ENCODE measurements around the gene SLC24A3.

Gene SLC24A3

DNA sequence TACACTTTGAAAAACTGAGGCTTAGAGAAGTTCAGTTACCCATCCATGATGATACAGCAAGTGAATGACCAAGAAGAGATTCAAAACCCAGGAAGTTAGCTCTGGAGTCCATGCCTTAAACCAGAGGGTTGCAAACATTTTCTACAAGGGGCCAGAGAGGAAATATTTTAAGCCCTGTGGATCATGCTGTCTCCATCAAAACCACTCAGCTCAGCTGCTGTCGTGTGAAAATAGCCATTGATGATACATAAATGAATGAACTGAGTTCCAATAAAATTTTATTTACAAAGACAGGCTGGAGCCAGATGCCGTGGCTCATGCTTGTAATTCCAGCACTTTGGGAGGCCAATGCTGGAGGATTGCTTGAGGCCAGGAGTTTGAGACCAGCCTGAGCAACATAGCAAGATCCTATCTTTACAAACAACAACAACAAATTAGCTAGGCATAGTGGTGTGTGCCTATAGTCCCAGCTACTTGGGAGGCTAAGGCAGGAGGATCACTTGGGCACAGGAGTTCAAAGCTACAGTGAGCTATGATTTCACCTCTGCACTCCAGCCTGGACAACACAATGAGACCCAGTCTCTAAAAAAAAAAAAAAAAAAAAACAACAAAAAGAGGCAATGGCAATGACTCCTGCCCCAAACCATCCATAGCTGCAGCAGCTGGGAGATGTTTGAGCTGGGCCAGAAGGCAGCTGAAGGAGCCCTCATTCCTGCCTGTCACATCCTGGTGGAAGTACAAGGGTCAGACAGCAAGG lies 501.6 kb downstream of the SLC24A3 start:
- no peak for DNase-seq (ENCODE audit: low spot score)

GRCh38 chr20:19714579-19714840 lies 502.1 kb downstream of the SLC24A3 start:
- no peak for DNase-seq (ENCODE audit: low spot score)

- DNase-seq (ENCODE audit: low spot score), result no peak
Observed at GRCh38 chr20:19715986-19716385, 503.5 kb downstream of the SLC24A3 start.

GRCh38 chr20:19718880-19719279 lies 506.4 kb downstream of the SLC24A3 start:
- no peak for DNase-seq (ENCODE audit: low spot score)

GRCh38 chr20:19720991-19721390 lies 508.5 kb downstream of the SLC24A3 start:
- DNase-seq (ENCODE audit: low spot score), result no peak

GRCh38 chr20:19723051-19723450 lies 510.6 kb downstream of the SLC24A3 start:
- no peak for DNase-seq (ENCODE audit: low spot score)

DNA sequence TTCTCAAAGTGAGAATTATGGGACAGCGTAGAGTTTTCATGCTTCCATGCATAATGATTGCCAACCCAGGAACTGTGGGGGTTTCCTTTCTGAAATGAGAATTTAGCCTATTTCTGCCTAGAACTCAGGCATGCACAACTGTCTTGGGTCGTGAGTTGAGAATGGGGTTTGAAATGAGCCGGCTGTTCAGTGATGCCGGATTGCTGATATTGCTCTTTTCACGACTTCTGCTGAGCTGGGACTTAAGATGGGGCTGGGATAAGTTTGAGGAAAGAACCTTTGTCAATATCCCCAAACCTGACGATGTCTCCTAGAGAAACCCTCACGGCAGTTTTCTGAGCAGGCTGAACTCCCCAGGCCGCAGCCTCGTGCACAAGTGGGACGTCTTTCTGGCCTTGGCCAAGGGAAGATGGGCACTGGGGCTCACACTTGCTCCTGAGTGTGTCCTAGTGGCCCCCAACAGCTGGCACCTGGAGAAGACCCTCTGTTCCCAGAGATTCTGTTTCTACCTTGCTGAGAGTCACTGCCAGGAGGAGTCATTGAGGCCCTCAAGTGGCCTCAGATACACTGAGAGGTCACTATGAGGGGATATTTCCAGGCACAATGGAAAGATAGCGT lies 511.5 kb downstream of the SLC24A3 start:
- no peak for DNase-seq (ENCODE audit: low spot score)

DNA sequence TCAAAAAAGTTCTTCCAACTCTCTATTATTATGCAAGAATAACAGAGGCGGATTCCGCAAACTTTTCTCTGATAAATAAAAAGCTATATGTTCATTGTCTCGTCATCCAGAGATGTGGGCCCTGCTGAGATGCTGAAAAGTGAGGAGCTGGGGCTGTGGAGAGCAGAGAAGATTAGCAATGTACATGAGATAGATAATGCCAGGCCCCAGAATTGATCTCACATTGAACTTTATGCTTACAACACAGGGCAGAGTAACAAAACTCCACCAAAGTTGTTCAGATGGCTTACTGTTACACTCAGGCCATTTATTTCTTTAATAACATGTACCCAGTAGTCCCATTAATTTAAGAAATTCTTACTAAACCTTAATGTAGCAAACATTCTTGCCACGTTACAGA lies 512.9 kb downstream of the SLC24A3 start:
- no peak for DNase-seq (ENCODE audit: low spot score)

DNA sequence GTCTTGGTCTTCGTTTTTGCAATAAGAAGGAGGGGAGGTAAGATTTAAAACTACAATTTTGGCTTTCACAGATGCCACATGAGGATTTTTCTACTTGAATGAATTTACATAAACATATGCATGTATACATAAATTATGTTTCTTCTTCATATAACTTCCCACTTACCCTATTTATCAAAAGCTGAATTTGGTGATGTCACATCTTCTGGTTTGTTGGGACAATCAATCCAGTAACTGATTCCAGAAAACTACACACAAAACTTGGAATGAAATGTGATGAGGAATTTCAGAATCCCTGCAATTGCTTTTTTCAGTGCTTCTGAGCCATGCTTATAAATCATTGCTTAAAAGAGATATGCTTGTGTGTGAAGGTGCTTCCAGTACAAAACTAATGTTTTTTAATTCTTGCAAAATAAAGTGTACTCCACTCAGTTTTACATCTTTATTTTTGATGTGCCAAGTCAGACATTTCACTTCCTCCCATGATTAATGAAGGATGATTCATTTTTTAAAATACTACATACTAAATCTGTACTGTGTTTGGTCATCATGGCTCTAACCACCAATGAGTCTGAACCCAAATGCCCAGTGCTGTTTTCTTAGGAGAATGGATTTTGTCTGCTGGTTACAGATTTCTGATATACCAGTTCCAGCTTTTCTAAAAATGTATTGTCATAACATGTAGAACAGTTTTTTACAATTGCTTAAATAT lies 513.5 kb downstream of the SLC24A3 start:
- DNase-seq (ENCODE audit: low spot score), result no peak

- DNase-seq (ENCODE audit: low spot score), result no peak
Observed at GRCh38 chr20:19727251-19727847, 514.9 kb downstream of the SLC24A3 start.

DNA sequence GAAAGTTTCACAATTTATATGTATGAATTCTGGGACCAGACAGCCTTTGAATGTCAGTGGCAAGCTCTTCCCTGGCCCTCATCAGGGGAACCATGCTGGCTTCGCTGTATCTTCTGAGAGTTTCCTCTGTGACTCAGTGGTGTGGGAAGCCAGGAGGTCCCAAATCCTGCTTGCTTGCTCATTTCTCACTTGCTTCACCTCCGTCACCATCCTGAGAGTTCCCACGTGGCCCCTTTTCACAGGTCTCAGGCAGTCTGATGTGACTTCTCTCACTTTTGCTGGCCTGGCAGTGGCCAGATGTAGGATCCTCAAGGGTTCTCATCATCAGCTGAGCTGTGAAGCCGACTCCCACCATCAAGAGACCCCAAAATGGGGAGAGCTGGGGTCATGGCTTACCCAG lies 517.2 kb downstream of the SLC24A3 start:
- DNase-seq (ENCODE audit: low spot score), result no peak

DNA sequence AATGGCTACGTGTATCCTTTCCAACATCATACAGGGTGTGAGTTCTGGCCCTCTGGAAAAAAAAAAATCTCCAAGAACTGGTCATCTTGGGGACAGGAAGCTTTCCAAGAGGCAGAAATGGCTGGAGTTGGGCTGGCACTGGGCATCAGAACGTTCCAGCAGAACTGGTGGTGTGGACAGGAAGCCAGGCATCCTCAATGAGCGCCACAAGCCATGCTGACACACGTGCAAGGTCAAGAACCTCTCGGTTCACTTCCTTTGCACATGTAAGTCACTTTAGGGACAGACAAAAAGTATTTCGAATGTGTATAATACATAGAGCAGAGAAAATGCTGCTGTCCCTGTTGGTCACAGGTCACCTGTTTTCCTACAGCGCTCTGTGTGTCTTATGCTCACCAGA lies 518.3 kb downstream of the SLC24A3 start:
- DNase-seq (ENCODE audit: low spot score), result no peak

DNA sequence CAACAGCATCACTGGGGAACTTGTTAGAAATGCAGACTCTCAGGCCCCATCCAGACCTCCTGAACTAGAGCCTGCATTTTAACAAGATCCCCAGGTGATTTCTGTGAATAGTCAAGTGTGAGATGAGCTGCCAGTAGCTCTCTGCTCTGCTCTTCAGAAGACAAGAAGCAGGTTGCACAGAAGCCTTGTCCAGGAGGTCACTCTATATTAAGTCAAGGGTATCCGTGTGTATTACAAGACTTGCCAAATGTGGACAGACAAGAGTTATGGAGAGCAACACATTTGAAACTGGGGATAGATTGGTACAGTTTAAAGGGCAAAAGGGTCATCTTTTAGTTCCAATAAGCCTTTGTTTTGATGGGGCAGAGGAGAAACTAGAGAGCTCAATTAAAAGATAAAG lies 522.4 kb downstream of the SLC24A3 start:
- no peak for DNase-seq (ENCODE audit: low spot score)

DNA sequence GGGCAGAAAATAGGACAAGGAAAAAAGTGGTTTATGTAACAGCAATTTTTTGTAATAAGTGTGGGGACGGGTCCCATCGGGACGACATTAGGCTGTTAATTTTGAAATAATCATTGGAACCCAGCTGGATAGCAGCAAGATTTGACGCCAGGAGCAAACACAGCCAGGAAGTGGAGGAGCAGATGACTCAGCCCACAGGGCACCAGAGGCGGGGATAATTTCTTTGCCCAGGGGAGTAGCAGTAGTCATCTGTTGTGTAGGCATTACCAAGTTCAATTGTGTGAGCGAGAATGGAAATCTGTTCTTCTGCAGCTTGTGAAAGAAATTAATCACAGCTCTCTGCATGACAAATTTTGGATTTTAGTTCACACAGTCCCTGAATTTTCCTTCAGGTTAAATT lies 523.0 kb downstream of the SLC24A3 start:
- DNase-seq (ENCODE audit: low spot score), result no peak

GRCh38 chr20:19737025-19737424 lies 524.6 kb downstream of the SLC24A3 start:
- DNase-seq (ENCODE audit: low spot score), result no peak

DNA sequence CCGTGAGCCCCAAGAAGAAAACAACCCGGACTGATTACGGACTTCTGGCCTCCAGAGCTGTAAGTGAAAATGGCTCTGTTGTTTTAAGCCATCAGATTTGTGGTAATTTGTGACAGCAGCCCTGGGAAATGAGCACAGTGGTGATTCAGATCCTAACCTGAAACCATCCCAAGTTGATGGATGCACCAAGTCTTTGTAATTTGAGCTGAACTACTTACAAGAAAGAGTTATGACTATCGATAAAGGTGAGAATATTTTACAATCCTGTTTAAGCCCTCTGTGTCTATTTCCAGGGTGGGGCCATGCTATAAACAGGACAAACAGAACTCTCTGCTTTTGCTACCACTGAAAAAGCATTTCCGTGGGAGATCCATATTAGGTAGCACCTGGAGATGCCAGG lies 526.5 kb downstream of the SLC24A3 start:
- no peak for DNase-seq (ENCODE audit: low spot score)

- DNase-seq (ENCODE audit: low spot score), result no peak
Observed at GRCh38 chr20:19739351-19739750, 526.9 kb downstream of the SLC24A3 start.

DNA sequence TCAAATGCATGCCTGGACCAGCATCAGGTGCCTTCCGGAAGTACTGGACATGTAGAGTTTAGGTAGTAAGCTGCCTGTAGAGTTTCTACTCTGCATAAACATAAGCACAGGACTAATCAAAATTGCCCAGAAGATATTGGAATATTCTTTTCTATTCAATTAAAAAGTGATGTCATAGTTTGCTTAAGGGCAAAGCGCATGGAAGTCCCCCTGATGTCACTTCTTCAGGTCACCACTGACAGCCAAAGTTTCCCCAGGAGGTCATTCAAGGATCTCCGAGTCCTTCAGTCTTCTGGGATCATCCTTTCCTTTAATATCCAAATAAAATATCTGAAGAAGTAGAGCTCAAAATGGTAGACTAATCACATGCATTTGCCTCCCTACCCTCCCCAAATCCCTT lies 528.1 kb downstream of the SLC24A3 start:
- no peak for DNase-seq (ENCODE audit: low spot score)

DNA sequence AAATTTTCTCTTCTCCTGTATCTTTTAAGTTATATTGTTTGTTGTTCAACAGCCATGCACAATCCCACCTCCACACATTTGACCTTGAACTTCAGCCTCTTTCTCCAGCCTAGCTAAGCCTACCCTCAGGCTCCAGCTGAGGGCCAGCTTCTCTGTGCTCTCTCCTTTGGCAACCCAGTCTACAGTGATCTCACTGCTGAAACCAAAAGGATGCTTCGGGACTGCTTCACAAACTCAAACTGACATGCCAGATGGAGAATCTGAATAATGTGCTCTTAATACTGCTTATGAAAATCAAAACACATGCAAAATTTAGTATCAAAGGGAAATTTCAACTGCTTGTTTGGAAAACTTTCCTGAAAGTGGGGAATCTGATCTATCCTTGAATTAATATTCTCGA lies 529.5 kb downstream of the SLC24A3 start:
- DNase-seq (ENCODE audit: low spot score), result no peak

- DNase-seq (ENCODE audit: low spot score), result no peak
Observed at GRCh38 chr20:19742974-19743639, 530.7 kb downstream of the SLC24A3 start.

GRCh38 chr20:19743640-19743995 lies 531.2 kb downstream of the SLC24A3 start:
- no peak for DNase-seq (ENCODE audit: low spot score)

GRCh38 chr20:19745106-19745505 lies 532.7 kb downstream of the SLC24A3 start:
- no peak for DNase-seq (ENCODE audit: low spot score)

GRCh38 chr20:19745584-19745983 lies 533.1 kb downstream of the SLC24A3 start:
- no peak for DNase-seq (ENCODE audit: low spot score)

All from pons (tissue), 1 donor.